Dedifferentiated amniotic fluid mesenchymal stem cell (primary cell): ENCODE measurements around the gene MEGF6.

Source experiments
- DNase-seq: peaks from one replicate; pipeline ENCODE4 v3.0.0-alpha.2; 2016; ENCODE audit errors: extremely low spot score

Gene MEGF6, protein sequence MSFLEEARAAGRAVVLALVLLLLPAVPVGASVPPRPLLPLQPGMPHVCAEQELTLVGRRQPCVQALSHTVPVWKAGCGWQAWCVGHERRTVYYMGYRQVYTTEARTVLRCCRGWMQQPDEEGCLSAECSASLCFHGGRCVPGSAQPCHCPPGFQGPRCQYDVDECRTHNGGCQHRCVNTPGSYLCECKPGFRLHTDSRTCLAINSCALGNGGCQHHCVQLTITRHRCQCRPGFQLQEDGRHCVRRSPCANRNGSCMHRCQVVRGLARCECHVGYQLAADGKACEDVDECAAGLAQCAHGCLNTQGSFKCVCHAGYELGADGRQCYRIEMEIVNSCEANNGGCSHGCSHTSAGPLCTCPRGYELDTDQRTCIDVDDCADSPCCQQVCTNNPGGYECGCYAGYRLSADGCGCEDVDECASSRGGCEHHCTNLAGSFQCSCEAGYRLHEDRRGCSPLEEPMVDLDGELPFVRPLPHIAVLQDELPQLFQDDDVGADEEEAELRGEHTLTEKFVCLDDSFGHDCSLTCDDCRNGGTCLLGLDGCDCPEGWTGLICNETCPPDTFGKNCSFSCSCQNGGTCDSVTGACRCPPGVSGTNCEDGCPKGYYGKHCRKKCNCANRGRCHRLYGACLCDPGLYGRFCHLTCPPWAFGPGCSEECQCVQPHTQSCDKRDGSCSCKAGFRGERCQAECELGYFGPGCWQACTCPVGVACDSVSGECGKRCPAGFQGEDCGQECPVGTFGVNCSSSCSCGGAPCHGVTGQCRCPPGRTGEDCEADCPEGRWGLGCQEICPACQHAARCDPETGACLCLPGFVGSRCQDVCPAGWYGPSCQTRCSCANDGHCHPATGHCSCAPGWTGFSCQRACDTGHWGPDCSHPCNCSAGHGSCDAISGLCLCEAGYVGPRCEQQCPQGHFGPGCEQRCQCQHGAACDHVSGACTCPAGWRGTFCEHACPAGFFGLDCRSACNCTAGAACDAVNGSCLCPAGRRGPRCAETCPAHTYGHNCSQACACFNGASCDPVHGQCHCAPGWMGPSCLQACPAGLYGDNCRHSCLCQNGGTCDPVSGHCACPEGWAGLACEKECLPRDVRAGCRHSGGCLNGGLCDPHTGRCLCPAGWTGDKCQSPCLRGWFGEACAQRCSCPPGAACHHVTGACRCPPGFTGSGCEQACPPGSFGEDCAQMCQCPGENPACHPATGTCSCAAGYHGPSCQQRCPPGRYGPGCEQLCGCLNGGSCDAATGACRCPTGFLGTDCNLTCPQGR (N-terminal part only)

DNA sequence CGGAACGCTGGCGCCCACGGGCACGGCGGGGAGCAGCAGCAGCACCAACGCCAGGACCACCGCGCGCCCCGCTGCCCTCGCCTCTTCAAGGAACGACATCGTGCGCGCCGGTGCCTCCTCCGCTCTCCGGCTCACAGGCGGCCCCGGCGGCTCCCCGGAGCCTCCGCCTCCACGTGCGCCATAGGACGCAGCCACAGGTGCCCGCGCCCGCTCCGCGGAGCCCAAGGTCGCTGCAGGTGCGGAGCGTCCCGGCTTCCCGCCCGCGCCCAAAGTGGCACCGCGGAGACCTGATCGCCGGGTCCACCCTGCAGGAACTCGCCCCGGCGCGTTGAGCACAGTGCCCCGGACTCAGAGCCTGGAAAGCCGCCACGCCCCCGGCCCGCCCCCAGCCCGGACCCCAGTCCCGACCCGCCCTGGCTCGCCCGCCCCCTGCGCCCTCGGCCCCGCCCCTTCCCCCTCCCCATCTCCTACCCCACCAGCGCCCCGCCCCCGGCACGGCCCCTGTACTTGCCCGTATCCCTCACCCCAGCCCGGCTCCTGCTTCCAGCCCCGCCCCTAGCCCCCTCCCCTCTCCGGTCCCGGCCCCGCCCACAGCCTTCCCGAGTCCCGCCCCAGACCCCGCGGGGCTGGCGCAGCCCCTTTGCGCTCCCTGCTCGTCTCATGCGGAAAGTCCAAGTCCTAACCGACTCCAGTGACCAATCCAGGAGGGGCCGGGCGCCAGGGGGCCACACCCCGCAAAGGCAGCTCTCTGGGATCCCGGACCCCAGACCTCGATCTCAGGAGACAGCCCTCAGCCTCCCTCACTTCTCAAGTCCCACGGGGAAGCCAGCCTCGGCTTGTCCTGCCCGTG lies at the start of gene MEGF6:
Gene MEGF6, minus strand, starts transcription at position 339 of the 850 bp plus-strand sequence. Its CDS starts 240 bp downstream, at position 99.
- no peak for DNase-seq

DNA sequence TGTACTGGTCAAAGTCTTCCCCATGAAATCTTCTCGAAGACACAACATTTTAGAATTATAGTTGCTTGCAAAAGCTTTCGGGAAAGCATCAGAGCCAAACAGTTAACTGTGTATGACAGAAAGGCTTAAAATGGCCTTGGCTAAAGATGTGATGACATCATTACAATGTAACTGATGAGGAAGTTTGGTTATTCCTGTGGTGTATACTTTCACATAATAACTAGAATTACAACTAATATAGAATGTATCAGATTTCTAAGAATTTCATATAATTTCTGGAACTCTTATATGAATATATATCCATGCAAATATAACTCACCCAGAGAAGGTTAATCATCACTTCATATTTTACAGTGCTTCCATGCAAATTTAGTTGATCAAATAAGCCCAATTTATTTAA lies 49.4 kb upstream of the MEGF6 start:
- no peak for DNase-seq

DNA sequence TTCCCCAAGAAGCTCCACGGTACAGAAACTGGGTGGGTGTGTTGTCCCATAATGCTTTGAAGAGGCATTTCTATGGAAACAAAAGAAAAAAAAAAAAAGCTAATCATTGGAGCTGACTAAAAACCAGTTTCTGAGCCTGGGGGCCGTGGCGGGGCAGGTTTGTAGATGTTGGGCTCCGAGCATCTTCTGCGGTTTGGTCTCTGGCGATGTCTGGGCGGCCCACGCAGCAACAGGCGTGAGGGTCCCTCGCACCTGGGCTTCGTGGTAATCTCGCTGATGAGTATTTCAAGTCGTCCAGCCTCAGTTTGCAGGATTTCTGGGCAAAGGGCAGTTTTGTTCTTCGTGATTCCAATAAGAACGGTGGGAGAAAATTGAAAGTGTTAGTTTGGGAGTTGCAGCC lies 47.8 kb upstream of the MEGF6 start:
- DNase-seq: no peak

DNA sequence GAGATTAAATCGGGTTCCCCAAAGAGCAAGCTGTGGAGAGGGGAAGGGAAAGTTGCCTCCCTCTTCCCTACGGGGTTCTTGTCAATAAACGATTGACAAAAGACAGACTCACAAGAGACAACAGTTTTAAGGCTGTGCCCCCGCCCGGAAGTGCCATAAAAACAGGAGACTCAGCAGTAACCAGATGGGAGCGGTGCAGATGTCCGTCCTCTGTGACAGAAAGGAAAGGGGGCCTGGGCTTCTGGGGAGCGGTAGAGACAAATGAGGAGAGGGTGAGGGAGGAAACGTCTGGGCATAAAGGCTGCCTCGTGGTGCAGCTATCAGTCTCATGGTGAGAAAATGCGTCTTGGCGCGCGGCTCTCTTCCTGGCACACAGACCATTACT lies 46.9 kb upstream of the MEGF6 start:
- DNase-seq: no peak

DNA sequence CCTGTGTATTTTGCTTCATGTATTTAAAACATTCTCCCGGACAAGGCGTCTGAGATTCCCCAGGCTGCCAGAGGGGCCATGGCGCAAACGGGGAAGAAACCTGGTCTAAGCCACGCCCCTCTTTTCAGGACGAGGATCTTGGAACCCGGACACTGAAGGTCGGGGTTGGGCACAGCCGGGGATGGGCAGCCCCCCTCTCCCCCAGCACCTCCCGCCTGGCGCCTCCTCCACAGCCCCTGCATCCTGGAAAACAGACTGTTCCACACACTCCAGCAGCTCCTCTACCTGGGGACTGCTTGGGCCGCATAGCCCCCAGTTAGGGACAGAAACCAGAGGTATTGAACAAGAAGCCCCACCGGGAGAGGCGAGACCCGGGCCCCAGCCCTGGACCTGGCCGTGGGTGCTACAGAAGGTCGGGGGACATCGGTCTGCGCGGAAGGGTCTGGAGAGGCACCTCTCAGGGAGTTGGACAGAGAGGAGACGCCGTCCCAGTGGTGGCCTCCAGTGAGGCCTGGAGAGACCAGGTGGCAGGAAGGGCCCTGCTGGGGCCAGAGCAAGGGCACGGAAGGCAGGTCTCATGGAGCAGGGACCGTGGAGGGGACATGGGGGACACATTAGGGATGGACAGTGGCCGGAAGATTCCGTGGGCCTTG lies 46.4 kb upstream of the MEGF6 start:
- no peak for DNase-seq

DNA sequence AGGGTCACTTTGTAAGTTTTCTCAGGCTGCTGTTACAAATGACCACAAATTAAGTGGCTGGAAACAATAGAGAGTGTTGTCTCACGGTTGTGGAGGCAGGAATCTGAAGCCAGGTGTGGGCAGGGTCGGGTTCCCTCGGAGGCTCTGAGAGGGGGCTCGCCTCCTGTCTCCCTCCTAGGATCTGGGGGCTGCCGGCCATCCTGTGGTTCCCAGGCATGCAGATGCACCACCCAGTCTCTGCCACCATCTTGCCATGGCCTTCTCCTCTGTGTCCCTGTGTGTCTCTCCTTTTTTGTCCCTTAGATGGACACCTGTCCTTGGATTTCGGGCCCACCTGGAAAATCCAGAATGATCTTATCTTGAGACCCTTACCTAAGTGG lies 45.8 kb upstream of the MEGF6 start:
- DNase-seq: no peak

DNA sequence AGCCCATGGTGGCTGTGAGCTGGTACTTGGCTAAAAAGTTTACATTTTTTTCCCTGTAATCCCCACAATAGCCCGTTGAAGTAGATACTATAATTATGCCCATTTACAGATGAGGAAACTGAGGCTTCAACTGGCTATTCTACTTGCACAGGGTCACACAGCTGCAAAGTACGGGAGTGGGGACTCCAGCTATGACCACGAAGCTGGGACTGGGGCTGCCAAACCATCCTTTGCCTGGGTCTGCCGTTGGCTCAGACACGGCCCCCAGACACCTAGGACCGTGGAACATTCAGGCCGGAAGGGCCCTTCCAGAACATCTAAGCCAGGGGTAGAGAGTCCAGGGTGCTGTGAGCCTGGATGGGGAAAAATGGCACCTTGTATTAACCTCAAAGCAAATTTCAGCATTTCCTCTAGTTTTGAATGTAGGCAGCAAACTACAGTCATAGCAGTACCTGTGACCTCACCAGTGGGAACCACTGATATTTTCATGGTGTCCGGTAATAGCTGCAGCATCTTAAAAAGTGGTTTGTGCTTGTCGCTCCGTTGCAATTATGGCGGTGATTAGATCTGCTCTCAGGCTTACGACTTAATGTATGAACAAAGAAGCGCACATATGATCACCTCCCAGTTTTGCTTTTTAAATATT lies 45.3 kb upstream of the MEGF6 start:
- DNase-seq: no peak

DNA sequence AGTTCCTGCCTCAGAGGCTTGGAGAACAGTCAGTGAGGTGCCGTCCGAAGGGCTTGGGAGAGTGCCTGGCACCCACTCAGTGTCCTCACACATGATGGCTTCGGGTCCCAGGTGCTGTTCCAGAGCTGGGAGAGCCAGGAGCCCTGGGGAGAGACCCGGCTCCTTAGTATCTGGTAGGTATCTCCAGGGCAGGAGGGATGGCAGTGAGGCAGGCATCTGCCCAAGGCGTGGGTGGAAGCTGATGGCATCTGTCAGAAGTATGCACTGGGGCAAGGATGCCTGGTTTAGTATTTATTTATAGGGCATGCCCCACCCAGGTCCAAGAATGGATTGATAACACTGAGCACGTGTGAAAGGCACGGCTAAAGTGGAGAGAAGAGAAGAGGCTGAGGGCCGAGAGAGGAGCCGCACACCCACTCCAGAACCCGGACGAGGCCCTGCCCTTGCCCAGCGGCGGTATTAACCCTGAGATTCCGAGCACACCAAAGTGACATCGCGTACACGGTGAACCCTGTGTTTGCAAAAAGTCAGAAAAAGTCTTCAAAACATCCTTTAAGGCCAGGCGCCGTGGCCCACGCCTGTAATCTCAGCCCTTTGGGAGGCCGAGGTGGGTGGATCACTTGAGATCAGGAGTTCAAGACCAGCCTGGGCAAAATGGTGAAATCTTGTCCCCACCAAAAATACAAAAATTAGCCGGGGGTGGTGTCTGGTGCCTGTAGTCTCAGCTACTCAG lies 43.4 kb upstream of the MEGF6 start:
- no peak for DNase-seq

DNA sequence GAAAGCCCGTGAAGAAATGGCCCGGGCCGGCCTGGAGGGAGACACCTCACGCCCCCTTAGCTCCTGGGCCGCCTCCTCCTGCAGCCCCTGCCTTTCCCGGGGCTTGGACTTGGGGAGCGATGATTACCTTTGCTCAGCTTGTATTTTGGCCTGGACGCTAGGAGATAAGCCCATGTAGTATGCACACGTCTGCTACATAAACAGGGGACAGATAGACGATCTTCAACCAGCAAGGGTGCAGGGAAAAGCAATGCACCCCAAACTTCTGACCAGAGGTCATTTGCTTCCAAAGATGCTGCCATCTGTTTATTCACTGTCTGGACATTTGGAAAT lies 41.9 kb upstream of the MEGF6 start:
- no peak for DNase-seq

DNA sequence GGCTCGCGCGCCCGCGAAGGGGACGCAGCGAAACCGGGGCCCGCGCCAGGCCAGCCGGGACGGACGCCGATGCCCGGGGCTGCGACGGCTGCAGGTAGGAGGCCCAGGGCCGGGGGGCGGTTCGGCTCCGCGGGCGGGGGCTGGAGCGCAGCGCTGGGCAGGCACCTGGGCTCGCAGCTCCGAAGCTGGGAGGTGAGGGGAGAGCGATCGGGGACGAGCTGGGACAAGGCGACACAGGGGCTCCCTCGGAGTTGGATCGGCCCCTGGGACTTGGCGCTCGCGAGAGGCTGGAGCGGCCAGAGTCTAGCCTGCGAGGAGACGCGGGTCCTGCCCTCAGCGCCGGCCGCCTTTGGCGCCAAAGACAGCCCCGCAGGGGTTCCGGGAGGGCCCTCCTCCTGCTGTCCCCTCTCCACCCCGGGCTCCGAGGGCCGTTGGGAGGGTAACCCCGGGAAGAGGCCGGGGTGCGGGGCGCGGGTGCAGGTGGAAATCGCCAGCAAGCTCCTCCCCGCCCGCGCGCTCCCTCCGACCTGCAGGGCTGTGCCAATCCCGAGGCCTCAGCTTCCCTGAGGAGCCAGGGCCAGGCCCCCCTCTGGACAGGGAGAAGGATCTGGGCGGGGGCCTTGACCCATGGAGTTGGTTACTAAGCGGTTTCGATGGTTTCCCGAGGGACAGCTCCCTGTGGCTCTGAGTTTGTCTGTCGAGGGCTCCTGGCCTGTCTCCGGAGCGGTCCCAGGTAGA lies 41.4 kb upstream of the MEGF6 start:
- no peak for DNase-seq

DNA sequence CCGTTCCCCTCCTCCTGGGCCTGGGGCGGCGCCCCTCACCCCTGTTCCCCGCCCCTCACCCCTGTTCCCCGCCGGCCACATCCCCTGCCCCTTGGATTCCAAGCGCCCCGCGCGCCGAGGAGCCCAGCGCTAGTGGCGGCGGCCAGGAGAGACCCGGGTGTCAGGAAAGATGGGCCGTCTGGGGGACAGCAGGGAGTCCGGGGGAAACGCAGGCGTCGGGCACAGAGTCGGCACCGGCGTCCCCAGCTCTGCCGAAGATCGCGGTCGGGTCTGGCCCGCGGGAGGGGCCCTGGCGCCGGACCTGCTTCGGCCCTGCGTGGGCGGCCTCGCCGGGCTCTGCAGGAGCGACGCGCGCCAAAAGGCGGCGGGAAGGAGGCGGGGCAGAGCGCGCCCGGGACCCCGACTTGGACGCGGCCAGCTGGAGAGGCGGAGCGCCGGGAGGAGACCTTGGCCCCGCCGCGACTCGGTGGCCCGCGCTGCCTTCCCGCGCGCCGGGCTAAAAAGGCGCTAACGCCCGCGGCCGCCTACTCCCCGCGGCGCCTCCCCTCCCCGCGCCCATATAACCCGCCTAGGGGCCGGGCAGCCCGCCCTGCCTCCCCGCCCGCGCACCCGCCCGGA lies 40.7 kb upstream of the MEGF6 start, which contains the start of gene TP73:
Gene TP73, plus strand, starts transcription at position 587 of the 618 bp plus-strand sequence. CDS start 29,850 bp downstream, outside the sequence.
- no peak for DNase-seq

DNA sequence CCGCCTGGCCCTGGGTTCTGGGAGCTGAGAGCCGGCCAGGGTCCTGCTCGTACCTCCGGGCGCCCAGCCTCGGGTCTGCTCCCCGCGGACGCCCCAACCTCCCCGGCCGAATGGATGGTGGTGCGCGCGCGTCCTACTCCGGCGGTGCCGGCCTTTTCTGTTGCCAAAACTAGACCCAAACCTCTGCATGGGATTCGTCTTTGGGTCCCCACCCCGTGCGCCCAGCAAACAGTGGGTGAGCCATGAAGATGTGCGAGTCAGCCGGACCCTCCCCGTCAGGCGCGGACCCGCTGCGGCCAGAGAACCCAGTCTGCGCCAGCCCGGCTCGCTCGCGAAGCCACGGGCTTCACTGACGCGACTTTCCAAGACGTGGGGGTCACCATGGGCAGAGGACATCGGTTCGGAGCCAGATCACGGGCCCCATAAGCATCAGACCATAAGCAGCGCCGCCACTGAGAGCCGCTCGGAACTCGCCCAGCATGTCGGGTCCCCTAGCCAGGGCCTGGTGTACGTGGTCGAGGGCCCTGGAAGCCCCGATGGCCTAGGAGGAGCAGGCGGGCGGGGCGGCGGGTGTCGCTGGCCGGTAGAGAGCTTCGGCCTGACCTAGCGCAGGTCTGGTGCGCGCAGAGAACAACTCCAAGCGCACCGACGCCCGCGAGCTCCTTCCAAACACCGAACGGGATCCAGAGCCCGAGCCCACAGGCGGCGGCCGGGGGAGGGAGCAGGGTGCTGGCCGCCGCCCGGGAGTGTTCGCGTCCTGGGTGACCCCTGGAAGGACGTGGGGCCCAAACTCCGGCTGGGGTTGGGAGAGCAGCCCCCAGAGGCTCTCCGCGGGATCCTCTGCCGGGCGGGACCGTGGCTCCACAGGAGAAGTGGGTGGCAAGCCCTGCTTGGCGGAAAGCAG lies 40.0 kb upstream of the MEGF6 start:
- no peak for DNase-seq

DNA sequence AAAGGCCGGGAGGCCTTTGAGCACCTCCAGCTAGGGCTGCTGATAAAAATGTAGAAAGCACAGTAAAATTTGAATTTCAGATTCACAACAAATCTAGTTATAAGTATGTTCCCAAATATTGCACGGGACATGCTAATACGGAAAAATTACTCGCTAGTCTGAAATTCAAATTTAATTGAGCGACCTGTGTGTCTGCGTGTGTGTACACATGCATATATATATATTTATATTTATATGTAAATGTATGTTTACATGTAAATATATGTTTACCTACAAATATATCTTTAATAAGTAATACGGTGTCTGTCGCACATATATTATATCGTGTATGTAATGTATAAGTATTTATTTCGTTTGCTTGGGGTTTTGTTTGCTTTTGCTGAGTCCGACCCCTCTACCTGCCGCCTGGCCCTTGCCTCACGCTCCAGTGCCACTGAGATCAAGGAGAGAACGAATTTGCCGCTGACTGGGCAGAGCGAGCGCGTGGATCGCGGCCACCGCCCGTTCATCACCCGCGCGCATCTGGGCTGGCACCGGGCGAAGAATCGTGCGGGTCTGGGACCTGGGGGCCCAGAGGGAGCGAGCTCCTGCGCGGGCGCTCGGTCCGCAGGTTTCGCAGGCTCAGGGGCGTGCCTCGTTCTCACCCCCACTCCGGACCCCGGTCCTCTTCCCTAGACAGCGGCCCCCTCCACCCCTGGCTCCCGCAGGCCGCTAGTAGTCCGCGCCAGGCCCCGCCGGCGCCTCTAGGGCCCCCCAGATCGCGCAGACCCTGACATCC lies 39.1 kb upstream of the MEGF6 start:
- no peak for DNase-seq

DNA sequence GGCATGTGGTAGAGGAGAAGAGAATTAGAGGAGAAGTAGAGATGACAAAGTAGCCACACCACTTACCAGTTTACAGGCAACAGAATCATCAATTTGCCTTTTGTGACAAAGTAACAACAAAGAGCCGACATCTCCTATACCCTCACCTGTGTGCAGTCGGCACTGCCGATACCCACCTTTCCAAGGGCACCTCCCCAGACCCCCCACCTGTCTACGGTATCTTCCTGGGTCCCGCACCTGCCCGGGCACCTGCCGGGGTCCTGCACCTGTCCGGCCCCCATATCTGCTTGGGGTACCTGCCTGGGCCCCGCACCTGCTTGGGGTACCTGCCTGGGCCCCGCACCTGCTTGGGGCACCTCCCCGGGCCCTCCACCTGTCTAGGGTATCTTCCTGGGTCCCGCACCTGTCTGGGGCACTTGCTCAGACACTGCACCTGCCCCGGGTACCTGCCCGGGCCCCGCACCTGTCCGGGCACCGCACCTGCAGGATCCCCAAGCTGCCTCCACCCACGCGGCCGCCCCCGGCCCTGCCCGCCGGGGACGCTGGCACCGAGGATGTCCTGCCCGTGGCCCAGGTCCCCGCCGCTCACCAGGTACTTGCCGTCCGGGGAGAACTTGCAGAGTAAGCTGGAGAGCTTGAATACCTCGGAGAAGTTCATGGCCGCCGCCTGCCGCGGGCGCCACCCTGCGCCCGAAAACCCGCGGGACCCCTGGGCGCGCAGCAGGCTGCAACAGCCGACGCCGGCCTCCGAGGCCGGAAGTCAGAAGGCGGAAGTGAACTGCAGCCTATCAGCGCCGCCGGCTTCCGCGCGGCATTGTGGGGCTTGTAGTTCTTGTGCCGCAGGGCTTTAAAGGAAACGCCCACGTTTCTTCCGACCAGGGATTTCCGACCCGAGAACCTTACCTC lies 38.3 kb upstream of the MEGF6 start, which contains the start of gene WRAP73:
Gene WRAP73, minus strand, starts transcription at position 762 of the 906 bp plus-strand sequence. Its CDS starts 104 bp downstream, at position 658.
- peak; percentile 89 for DNase-seq

DNA sequence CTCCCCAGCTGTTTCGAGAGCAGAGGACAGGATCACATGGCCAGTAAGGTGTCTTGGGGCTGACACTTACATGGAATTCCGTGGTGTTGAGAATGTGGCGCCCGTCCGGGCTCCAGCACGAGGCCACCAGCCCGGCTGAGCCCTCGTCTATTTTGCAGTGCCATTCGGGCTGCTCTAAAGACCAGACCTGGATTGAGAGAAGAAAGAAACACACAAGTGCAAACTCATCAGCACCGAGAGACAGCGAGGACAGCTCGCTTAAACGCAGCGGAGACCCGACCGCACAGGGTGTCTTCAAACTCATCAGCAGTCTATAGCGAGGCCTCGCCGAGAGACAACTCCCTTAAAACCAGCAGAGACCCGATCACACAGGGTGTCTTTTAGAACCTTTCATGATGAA lies 35.3 kb upstream of the MEGF6 start:
- DNase-seq: no peak
